Measurements from ENCODE around the gene FFAR3. TPM values are rescaled to one million over a fixed set of nuclear protein-coding genes. Genes with fewer than 3 reads are reported as not detected.

FFAR3 gene
- total and polyA plus RNA-seq, 9 of the 15 experiments (the other 6 are each of a cell fraction or from before 2014, with no cell fraction given): not detected

DNA sequence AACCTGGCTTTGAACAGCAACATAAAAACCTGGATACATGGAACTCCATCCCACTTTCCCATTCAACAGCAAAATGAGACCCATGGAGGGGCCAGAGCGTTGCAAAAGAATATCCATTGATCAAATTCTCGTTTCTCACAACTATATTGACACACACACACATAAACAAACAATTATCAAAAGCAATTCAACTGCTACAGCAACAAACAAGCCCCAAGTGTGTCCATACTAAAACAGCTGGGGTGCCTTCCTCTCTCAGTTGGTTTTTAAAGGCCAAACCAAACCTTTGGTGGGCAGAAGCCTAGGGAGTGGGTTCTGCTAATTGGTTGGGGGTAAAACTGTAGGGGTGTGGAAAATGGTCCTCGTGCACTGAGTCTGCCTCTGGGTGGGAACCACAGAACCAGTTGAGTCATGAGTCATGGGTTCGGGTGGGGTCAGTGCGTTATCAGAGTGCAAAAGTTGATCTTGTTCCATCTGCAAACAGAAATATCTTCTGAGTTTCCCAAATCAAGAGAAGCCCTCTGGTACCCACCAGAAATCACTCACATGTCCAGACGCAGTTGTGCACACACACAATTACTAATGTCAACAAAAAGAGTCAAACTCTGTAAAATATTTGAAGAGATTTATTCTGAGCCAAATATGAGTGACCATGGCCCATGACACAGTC lies 31.1 kb downstream of the FFAR3 start (continued):
- TF ChIP-seq, protein P1, sequence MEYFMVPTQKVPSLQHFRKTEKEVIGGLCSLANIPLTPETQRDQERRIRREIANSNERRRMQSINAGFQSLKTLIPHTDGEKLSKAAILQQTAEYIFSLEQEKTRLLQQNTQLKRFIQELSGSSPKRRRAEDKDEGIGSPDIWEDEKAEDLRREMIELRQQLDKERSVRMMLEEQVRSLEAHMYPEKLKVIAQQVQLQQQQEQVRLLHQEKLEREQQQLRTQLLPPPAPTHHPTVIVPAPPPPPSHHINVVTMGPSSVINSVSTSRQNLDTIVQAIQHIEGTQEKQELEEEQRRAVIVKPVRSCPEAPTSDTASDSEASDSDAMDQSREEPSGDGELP (CRISPR knock-in tag; IDR thresholded peaks at IDR 0.05; ENCODE audit: borderline replicate concordance): no peak
- TF ChIP-seq POLR2AphosphoS5 (IDR thresholded peaks at IDR 0.05; ENCODE audit: control insufficient read depth, insufficient read depth, low read depth, low read length) (no peak), NCOR1 (IDR thresholded peaks at IDR 0.05) (peak; percentile 64), GABPA (tag; conservative IDR thresholded peaks at IDR 0.05; ENCODE audit: low read depth) (no peak), XRCC3 (IDR thresholded peaks at IDR 0.05) (no peak), NFYB (IDR thresholded peaks at IDR 0.05; ENCODE audit: extremely low read depth, insufficient read length) (no peak), ZNF140 (CRISPR knock-in tag; IDR thresholded peaks at IDR 0.05) (no peak), PTTG1 (tag; IDR thresholded peaks at IDR 0.05; ENCODE audit: low read depth) (peak; percentile 23; the same call in 1 of the 2 replicates), PML (IDR thresholded peaks at IDR 0.05; ENCODE audit: low read length) (no peak), SIRT6 (IDR thresholded peaks at IDR 0.05; ENCODE audit: low read depth, low read length) (no peak)
- TF ChIP-seq, protein P2, sequence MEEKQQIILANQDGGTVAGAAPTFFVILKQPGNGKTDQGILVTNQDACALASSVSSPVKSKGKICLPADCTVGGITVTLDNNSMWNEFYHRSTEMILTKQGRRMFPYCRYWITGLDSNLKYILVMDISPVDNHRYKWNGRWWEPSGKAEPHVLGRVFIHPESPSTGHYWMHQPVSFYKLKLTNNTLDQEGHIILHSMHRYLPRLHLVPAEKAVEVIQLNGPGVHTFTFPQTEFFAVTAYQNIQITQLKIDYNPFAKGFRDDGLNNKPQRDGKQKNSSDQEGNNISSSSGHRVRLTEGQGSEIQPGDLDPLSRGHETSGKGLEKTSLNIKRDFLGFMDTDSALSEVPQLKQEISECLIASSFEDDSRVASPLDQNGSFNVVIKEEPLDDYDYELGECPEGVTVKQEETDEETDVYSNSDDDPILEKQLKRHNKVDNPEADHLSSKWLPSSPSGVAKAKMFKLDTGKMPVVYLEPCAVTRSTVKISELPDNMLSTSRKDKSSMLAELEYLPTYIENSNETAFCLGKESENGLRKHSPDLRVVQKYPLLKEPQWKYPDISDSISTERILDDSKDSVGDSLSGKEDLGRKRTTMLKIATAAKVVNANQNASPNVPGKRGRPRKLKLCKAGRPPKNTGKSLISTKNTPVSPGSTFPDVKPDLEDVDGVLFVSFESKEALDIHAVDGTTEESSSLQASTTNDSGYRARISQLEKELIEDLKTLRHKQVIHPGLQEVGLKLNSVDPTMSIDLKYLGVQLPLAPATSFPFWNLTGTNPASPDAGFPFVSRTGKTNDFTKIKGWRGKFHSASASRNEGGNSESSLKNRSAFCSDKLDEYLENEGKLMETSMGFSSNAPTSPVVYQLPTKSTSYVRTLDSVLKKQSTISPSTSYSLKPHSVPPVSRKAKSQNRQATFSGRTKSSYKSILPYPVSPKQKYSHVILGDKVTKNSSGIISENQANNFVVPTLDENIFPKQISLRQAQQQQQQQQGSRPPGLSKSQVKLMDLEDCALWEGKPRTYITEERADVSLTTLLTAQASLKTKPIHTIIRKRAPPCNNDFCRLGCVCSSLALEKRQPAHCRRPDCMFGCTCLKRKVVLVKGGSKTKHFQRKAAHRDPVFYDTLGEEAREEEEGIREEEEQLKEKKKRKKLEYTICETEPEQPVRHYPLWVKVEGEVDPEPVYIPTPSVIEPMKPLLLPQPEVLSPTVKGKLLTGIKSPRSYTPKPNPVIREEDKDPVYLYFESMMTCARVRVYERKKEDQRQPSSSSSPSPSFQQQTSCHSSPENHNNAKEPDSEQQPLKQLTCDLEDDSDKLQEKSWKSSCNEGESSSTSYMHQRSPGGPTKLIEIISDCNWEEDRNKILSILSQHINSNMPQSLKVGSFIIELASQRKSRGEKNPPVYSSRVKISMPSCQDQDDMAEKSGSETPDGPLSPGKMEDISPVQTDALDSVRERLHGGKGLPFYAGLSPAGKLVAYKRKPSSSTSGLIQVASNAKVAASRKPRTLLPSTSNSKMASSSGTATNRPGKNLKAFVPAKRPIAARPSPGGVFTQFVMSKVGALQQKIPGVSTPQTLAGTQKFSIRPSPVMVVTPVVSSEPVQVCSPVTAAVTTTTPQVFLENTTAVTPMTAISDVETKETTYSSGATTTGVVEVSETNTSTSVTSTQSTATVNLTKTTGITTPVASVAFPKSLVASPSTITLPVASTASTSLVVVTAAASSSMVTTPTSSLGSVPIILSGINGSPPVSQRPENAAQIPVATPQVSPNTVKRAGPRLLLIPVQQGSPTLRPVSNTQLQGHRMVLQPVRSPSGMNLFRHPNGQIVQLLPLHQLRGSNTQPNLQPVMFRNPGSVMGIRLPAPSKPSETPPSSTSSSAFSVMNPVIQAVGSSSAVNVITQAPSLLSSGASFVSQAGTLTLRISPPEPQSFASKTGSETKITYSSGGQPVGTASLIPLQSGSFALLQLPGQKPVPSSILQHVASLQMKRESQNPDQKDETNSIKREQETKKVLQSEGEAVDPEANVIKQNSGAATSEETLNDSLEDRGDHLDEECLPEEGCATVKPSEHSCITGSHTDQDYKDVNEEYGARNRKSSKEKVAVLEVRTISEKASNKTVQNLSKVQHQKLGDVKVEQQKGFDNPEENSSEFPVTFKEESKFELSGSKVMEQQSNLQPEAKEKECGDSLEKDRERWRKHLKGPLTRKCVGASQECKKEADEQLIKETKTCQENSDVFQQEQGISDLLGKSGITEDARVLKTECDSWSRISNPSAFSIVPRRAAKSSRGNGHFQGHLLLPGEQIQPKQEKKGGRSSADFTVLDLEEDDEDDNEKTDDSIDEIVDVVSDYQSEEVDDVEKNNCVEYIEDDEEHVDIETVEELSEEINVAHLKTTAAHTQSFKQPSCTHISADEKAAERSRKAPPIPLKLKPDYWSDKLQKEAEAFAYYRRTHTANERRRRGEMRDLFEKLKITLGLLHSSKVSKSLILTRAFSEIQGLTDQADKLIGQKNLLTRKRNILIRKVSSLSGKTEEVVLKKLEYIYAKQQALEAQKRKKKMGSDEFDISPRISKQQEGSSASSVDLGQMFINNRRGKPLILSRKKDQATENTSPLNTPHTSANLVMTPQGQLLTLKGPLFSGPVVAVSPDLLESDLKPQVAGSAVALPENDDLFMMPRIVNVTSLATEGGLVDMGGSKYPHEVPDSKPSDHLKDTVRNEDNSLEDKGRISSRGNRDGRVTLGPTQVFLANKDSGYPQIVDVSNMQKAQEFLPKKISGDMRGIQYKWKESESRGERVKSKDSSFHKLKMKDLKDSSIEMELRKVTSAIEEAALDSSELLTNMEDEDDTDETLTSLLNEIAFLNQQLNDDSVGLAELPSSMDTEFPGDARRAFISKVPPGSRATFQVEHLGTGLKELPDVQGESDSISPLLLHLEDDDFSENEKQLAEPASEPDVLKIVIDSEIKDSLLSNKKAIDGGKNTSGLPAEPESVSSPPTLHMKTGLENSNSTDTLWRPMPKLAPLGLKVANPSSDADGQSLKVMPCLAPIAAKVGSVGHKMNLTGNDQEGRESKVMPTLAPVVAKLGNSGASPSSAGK (IDR thresholded peaks at IDR 0.05): peak; percentile 86
- TF ChIP-seq, protein P3, sequence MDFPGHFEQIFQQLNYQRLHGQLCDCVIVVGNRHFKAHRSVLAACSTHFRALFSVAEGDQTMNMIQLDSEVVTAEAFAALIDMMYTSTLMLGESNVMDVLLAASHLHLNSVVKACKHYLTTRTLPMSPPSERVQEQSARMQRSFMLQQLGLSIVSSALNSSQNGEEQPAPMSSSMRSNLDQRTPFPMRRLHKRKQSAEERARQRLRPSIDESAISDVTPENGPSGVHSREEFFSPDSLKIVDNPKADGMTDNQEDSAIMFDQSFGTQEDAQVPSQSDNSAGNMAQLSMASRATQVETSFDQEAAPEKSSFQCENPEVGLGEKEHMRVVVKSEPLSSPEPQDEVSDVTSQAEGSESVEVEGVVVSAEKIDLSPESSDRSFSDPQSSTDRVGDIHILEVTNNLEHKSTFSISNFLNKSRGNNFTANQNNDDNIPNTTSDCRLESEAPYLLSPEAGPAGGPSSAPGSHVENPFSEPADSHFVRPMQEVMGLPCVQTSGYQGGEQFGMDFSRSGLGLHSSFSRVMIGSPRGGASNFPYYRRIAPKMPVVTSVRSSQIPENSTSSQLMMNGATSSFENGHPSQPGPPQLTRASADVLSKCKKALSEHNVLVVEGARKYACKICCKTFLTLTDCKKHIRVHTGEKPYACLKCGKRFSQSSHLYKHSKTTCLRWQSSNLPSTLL (IDR thresholded peaks at IDR 0.05): no peak
